Calu3 (cell line): Measurements from ENCODE around the gene BICDL2. TPM values are rescaled to one million over a fixed set of nuclear protein-coding genes. Genes with fewer than 3 reads are reported as not detected.
"Not testable (repeated sequence)": the region's sequence is repeated elsewhere in the genome, so short reads cannot be mapped to it uniquely, and the experiment has no call there.

Experiments
- BruUV-seq: library from RNA; stranded (reverse); fragments of 400-500 nt; replicated peaks from 2 replicates; lab custom pipeline; 2021; lab: Mats Ljungman, UMichigan
- CTCF ChIA-PET: fragments of 300-600 bp; sonication (Branson Sonifier 250); formaldehyde crosslinking; loops from one replicate; lab custom pipeline; 2022; ENCODE audit warnings: antibody characterized with exemption; lab: Charles Lee
- DNase-seq: peaks from one replicate; pipeline ENCODE4 v3.0.0; 2022
- H3K27ac Mint-ChIP-seq: one replicate; pipeline ENCODE4 v1.8.0; 2022; ENCODE audit warnings: mixed read lengths; ENCODE audit not compliant: unreplicated experiment
- H3K27me3 Mint-ChIP-seq: one replicate; pipeline ENCODE4 v1.8.0; 2022; ENCODE audit warnings: mixed read lengths; ENCODE audit not compliant: unreplicated experiment
- H3K36me3 Mint-ChIP-seq: one replicate; pipeline ENCODE4 v1.8.0; 2022; ENCODE audit warnings: mild to moderate bottlenecking, moderate library complexity, mixed read lengths; ENCODE audit not compliant: insufficient read depth, unreplicated experiment
- H3K4me1 Mint-ChIP-seq: one replicate; pipeline ENCODE4 v1.8.0; 2022; ENCODE audit warnings: mild to moderate bottlenecking, low read depth, mixed read lengths; ENCODE audit not compliant: unreplicated experiment
- H3K4me3 Mint-ChIP-seq: one replicate; pipeline ENCODE4 v1.8.0; 2022; ENCODE audit warnings: mild to moderate bottlenecking, low read depth, moderate library complexity, mixed read lengths; ENCODE audit not compliant: unreplicated experiment
- H3K9me3 Mint-ChIP-seq: one replicate; pipeline ENCODE4 v1.8.0; 2022; ENCODE audit warnings: low read depth, mixed read lengths; ENCODE audit not compliant: unreplicated experiment
- intact Hi-C: fragments of 100-400 bp; cut with micrococcal nuclease; formaldehyde crosslinking; loops from one replicate; pipeline ENCODE4 v1.10.0; 2022; ENCODE audit not compliant: unreplicated experiment
- total RNA-seq: library from RNA; stranded (reverse); gene quantifications from 2 replicates; pipeline ENCODE4 v1.2.3, GENCODE V29; 2022
- TF ChIP-seq, protein P1 (sequence below): fragments of 200-600 bp; IDR thresholded peaks from one replicate; pipeline ENCODE4 v1.8.0; 2022; ENCODE audit warnings: antibody characterized with exemption; ENCODE audit not compliant: unreplicated experiment

BICDL2 gene
- total RNA-seq, 1 experiment from 2014 or later = 59.4 TPM

GRCh38 chr16:3054965-3055733 is 18.4 kb upstream of the BICDL2 start:
- no peak for DNase-seq
- no peaks in the 10 kb centered on the region for H3K4me1 Mint-ChIP-seq
- H3K27ac Mint-ChIP-seq = no peak overlapping the region
- H3K9me3 Mint-ChIP-seq = no peaks in the 10 kb centered on the region
- no peak overlapping the region for H3K4me3 Mint-ChIP-seq
- intact Hi-C loops = no loop called here
- CTCF ChIA-PET = no interaction called here
- peaks cover 29% of the 10 kb centered on the region for H3K36me3 Mint-ChIP-seq
- TF ChIP-seq, protein P1, sequence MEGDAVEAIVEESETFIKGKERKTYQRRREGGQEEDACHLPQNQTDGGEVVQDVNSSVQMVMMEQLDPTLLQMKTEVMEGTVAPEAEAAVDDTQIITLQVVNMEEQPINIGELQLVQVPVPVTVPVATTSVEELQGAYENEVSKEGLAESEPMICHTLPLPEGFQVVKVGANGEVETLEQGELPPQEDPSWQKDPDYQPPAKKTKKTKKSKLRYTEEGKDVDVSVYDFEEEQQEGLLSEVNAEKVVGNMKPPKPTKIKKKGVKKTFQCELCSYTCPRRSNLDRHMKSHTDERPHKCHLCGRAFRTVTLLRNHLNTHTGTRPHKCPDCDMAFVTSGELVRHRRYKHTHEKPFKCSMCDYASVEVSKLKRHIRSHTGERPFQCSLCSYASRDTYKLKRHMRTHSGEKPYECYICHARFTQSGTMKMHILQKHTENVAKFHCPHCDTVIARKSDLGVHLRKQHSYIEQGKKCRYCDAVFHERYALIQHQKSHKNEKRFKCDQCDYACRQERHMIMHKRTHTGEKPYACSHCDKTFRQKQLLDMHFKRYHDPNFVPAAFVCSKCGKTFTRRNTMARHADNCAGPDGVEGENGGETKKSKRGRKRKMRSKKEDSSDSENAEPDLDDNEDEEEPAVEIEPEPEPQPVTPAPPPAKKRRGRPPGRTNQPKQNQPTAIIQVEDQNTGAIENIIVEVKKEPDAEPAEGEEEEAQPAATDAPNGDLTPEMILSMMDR = no peak
- H3K27me3 Mint-ChIP-seq = peaks cover 18% of the 10 kb centered on the region
- no TSS peak for BruUV-seq

GRCh38 chr16:3053330-3053710 is 16.6 kb upstream of the BICDL2 start:
- H3K4me3 Mint-ChIP-seq, H3K4me1 Mint-ChIP-seq, CTCF ChIA-PET, H3K9me3 Mint-ChIP-seq, H3K27ac Mint-ChIP-seq, intact Hi-C loops, DNase-seq: not testable (repeated sequence)
- Mint-ChIP-seq H3K27me3 (peaks cover 35% of the 10 kb centered on the region), H3K36me3 (peaks cover 23% of the 10 kb centered on the region)
- BruUV-seq = TSS peak; percentile 2

DNA sequence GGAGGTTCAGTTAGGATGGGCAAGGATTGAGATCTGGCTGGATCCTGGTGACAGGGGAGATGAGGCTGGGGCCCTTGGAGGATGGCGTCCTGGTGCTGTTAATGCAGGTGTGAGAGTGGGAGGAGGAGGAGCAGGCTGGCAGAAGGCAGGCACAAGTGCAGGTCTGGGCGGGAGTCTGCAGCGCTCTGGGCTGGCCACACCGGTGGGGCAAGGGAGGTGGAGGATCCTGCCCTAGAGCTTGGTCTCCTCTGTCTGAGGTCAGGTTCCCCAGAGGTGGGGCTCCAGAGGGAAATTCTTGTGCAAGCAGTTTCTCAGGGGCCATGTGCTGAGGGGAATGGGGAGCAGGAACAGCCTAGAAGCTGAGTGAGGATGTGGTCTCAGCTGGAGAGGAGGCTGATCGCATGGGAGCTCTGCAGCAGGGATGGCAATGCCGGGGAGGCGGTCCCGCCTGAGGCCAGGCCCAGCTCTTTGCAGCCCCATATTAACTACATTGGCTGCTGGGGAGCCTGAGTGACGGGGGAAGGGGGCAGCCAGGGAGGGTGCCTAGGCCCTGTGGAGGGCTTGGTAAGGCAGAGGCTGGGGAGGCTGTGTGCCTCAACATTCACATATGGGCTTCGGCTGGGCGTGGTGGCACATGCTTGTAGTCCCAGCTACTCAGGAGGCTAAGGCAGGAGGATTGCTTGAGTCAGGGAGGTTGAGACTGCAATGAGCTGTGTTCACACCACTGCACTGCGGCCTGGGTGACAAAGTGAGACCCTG is 16.0 kb upstream of the BICDL2 start:
- Mint-ChIP-seq H3K36me3 (peaks cover 21% of the 10 kb centered on the region), H3K27me3 (peaks cover 41% of the 10 kb centered on the region), H3K27ac (peak overlapping the region; percentile 53)
- DNase-seq, BruUV-seq, H3K9me3 Mint-ChIP-seq, CTCF ChIA-PET, H3K4me3 Mint-ChIP-seq, H3K4me1 Mint-ChIP-seq, intact Hi-C loops: not testable (repeated sequence)

DNA sequence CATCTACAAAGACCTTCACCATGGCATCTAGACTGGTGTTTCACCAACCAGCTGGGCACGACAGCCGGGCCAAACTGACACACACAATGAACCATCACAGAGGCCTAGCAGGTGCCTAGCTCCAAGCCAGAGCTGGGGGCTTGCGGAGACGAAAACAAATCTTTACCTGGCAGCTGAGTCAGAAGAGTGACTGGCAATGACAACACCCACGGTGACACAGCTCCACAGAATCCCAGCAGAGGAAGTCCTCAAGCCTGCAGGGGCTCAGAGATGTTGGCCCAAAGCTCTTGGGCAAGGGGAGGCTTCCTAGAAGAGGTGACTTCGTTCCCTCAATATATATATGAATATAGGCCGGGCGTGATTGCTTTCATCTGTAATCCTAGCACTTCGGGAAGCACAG is 14.8 kb upstream of the BICDL2 start:
- Mint-ChIP-seq H3K4me1 (no peaks in the 10 kb centered on the region), H3K27ac (no peak overlapping the region), H3K27me3 (peaks cover 54% of the 10 kb centered on the region), H3K4me3 (no peak overlapping the region), H3K36me3 (peaks cover 27% of the 10 kb centered on the region), H3K9me3 (no peaks in the 10 kb centered on the region)
- TF ChIP-seq, protein P1 = no peak
- CTCF ChIA-PET = interaction anchor here (0.6 kb wide), 1 partner anchor 820 kb away, joined by 3 read pairs; no protein-coding TSS in a partner anchor
- DNase-seq = no peak
- intact Hi-C loops = no loop called here
- no TSS peak for BruUV-seq

DNA sequence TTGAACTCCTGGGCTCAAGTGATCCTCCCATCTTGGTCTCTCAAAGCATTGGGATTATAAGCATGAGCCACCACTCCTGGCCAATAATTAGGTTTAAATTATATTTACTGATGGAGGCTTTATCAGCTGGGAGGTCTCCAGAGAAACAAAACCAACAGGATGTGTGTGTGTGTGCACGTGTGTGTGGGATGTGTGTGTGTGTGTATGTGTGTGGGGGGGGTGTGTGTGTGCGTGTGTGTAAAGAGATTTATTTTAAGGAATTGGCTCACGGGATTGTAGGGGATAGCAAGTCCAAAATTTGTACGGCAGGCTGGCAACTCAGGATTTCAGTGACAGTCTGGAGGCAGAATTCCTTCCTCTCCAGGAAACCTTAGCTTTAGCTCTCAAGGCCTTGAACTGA is 14.3 kb upstream of the BICDL2 start:
- Mint-ChIP-seq H3K27me3 (peaks cover 55% of the 10 kb centered on the region), H3K36me3 (peaks cover 27% of the 10 kb centered on the region), H3K4me3 (no peak overlapping the region), H3K9me3 (no peaks in the 10 kb centered on the region), H3K27ac (no peak overlapping the region), H3K4me1 (no peaks in the 10 kb centered on the region)
- no peak for DNase-seq
- TF ChIP-seq, protein P1 = no peak
- CTCF ChIA-PET = no interaction called here
- BruUV-seq = no TSS peak
- intact Hi-C loops = no loop called here
